Measurements from ENCODE around the gene SYNE2. TPM values are rescaled to one million over a fixed set of nuclear protein-coding genes. Genes with fewer than 3 reads are reported as not detected.

Gene SYNE2
- total and polyA plus RNA-seq, 2 of the 8 experiments (the other 6 are each of a cell fraction or from before 2014, with no cell fraction given), result 32.6 to 46.1 TPM

- TF ChIP-seq CTCF (IDR thresholded peaks at IDR 0.05; ENCODE audit: control extremely low read depth in 1 of 3, insufficient read depth in 1 of 3, low read depth in 1 of 3, low read length in 3 of 3) (no peak), NANOG (IDR thresholded peaks at IDR 0.05; ENCODE audit: insufficient read depth, low read depth, low read length, poor library complexity, severe bottlenecking) (no peak), SP1 (IDR thresholded peaks at IDR 0.05; ENCODE audit: low read depth, low read length) (no peak), ATF2 (IDR thresholded peaks at IDR 0.05; ENCODE audit: low read length) (no peak), BCL11A (IDR thresholded peaks at IDR 0.05; ENCODE audit: low read depth in 2 of 2, low read length in 2 of 2) (no peak)
These were observed 207.4 kb downstream of the SYNE2 start (continued) for GRCh38 chr14:64060199-64060545.

Data from H1 (cell line).